GM21390 (cell line): ENCODE measurements around the gene SLC6A17.

Experiments used
- ATAC-seq: cut with Tn5 transposase; IDR thresholded peaks from one replicate; pipeline ENCODE4 v1.9.1; 2021; ENCODE audit not compliant: unreplicated experiment

SLC6A17 gene

GRCh38 chr1:110150330-110151174 is at the start of gene SLC6A17:
TSS of gene SLC6A17 (plus strand) at chr1:110150494. CDS start at chr1:110166930, 16,436 bp downstream.
- ATAC-seq: no peak

GRCh38 chr1:110102081-110102480 is 48.2 kb upstream of the SLC6A17 start:
- no peak for ATAC-seq

DNA sequence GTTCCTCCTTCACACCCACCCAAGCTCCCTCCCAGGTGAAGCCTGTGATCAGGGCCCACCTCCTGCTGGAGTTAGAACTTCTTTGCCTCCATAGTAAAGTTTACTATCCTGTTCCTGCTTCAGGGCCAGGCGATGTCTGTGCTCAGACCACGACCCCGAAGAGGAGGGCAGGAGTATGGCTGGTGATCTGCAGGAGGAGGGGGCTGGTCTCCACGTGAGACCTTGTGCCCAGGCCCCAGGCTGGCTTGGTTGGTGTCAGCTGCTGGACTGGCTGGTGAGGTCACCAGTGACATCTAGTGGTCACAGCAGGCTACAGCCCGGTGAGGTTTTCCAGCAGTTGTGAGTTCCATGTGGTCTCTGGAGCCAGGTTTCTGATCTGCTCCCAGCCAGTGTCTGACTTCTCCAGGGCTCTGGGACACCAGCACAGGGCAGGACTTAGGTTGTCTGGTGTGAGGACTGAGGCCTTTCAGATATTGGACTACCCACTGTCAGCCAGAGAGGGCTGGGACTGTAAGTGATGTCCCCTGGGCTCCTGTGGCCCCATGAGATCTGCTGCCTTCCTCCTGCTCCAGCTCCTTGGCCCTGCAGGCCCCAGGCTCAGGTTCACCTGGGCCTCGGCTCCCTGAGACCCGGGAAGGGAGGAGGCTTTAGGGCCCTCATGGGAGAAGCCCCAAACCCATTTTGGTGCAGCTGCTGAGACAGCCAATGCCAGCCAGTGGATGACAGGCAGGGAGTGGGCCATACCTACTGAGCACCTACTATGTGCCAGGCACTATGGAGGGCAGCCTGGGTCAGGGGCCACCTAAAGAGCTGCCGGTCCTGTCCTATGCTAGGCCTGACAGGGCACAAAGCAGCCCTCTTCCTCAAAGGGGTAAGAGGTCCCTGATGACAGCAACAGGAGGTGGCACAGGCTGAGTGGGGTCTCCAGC is 44.0 kb upstream of the SLC6A17 start:
- no peak for ATAC-seq

DNA sequence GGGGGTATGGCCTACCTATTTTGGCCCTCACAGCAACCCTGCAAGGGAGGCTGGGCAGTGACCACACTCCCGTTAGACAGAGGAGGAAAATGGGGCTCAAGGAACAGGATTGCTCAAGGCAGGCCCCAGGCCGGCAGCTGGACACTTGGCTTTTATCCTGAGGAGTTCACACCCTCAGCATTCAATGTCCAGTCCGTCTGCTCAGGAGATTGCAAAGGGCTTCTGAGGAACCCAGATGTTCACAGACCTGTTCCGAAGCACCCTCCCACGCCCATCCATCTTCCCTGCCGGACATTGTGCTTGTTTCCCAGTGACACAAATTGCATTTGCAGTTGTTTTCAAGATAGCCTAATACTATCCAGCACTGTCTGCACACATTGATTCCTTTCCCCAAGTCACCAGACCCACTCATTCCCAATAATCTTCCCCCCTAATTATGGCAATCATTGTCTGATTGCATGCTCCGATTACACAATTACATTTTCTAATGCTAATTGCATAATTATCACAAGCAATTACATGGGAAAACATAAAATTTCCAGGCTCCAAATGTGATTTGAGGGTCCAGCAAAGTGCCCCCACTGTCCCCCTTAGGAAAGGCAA is 42.3 kb upstream of the SLC6A17 start:
- ATAC-seq: no peak

GRCh38 chr1:110111081-110111480 is 39.2 kb upstream of the SLC6A17 start:
- ATAC-seq: no peak

GRCh38 chr1:110112143-110112542 is 38.2 kb upstream of the SLC6A17 start, which contains the start of gene UBL4B:
TSS of gene UBL4B (plus strand) at chr1:110112443. CDS start at chr1:110112535, 92 bp downstream.
- no peak for ATAC-seq

- no peak for ATAC-seq
Measured at GRCh38 chr1:110112656-110113055, 37.6 kb upstream of the SLC6A17 start.

DNA sequence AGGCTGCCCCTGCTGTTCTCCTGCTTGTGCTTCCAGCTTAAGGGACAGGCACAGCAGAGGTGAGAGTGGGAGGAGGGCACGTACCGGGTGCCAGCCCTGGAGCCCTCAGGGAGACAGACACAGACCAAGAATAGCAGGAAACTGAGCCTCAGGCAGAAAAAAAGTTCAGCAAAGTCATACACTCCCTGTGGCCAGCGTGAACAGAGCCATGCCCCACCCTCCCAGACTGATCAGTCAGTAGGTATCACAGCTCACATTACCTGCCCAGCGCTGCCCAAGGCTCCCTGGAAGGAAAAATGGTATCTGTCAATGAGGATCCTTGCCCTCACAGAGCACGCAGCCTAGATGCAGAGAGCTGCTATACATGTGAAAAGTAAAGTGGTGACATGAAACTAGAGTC is 36.7 kb upstream of the SLC6A17 start:
- ATAC-seq: no peak

DNA sequence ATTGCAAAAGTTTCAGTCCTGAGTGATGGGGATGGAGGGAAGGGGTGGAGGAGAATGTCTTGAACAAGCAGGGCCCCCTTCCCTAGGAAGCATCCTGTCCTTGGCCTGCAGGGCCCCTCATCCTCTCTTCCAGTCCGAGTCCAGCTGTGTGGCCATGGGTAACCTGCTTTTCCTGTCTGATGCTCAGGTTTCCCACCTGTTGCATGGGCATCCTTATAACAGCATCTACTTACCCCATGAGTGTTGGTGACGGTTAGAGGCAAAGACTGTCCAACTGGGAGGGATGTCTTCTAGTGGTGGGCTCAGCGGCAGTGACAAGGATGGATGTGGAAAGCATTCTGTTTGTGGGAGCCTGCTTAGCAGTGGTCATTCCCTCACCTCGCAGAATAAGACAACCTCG is 36.1 kb upstream of the SLC6A17 start:
- ATAC-seq: no peak

DNA sequence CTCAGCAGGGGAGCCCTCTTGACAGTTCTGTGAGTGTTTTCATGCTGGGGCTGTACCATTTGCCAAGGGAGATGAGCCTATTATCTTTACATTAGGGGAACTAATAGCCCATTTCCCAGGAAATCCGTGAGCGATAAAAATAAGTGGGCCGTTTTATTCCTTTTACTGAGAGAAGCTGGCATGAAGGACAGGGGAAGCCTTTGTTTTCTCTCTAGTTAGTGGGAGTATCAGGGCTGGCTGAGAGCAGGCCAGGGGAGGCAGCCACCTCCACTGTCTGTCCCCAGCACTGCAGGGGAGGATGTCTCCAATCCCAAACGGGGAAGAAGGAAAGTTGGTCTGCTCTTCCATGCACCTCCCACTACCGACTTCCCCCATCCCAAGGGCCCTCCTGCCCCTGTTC is 35.5 kb upstream of the SLC6A17 start:
- no peak for ATAC-seq

DNA sequence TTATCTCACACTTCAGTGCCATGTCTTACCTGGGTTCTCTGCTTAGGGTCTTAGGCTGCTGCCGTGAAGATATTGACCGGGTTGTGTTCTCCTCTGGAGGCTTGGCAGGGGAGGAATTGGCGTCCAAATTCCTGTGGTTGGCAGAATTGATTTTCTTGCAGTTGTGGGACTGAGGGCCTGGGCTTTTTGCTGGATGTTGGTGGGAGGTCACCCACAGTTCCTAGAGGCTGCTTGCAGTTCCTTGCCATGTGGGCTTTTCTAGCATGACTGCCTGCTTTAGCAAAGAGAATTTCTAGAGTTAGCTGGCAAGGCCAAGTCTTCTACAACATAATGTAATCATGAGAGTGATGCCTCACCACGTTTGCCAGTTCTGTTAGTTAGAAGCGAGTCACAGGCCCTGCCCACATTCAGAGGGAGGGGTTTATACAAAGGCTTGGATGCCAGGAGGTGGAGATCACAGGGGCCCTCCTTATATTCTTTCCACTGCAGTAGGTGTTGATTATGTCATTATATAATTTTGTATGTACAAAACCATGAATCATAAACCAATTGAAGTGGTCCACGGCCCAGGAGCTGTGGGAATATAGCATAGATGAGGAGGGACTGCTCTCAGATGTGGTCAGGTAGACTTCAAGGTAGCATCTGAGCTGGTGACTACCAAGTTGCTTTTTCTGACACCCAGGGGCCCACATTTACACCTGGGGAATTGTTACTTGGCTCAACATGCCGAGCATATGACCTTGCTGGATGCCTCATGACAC is 31.5 kb upstream of the SLC6A17 start:
- no peak for ATAC-seq

DNA sequence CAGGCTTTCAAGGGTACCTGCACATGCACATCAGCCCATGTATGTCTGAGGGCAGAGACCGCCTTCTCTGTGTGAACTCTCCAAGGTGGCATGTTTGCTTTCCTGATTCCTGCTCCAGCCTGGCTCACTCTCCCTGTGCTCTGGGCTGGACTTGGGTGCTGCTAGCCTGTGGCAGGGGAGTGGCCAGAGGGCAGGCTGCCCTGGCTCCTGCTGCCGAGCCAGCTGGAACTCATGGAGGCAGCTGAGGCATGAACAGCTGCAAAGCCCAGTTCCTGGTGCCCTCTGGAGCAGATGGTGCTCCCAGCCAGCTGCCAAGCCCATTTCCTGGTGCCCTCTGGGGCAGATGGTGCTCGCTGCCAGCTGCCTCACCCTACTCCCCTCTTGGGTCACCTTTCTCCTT is 30.5 kb upstream of the SLC6A17 start:
- ATAC-seq: no peak

- no peak for ATAC-seq
Measured at GRCh38 chr1:110120960-110121561, 29.2 kb upstream of the SLC6A17 start.

GRCh38 chr1:110123224-110123623 is 27.1 kb upstream of the SLC6A17 start:
- no peak for ATAC-seq

DNA sequence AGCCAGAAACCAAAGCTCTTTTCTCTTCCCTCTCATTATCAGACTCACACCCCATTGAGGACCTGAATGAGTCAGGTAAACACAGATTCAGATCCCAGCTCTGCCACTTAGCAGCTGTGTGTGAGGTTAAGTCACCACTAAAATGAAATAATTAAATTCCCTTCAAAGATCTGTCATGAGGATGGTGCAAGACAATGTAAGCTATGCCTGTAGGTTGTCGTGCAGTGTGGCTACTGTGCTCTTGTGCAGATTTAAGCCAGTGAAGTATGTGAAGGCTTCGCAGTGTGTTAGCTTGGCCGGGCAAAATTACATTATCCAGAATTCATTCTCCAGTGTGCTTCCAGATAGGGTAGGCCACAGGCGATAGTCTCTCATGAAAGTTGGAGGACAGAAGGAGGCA is 24.5 kb upstream of the SLC6A17 start:
- ATAC-seq: no peak

- ATAC-seq: no peak
Measured at GRCh38 chr1:110130113-110130591, 20.1 kb upstream of the SLC6A17 start.

DNA sequence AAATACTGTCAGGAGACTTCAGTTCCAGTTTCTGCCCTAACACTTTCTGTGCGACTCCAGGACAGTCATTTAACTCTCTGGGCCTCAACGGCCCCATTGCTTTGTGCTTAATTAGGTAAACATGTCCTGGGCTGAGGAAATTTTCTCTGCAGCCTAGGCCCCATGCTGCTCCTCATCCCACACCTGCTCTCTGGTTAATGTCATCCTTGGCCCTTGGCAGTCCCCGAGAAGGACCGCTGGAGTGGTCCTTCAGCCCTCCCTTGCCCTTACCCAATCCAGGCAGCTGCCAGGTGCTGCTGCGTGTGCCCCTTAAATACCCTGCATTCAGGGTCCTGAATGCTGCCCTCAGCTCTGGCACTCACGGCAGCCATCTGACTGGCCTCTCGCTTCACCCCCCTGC is 19.3 kb upstream of the SLC6A17 start:
- ATAC-seq: no peak

- no peak for ATAC-seq
Measured at GRCh38 chr1:110132682-110133081, 17.6 kb upstream of the SLC6A17 start.

- no peak for ATAC-seq
Measured at GRCh38 chr1:110133436-110133835, 16.9 kb upstream of the SLC6A17 start.

- no peak for ATAC-seq
Measured at GRCh38 chr1:110134050-110134595, 16.2 kb upstream of the SLC6A17 start.
